ENCODE results near the gene LTBP1.

LTBP1 gene

GRCh38 chr2:32931945-32932709 is 14.6 kb upstream of the LTBP1 start:
- no peaks in the 10 kb centered on the region for H3K27me3 ChIP-seq (ENCODE audit: insufficient read depth, poor library complexity, severe bottlenecking)
- no peak for TF ChIP-seq CTCF (IDR thresholded peaks at IDR 0.05; ENCODE audit: poor library complexity, severe bottlenecking)
- DNase-seq (ENCODE audit: low spot score) (no peak), ATAC-seq (ENCODE audit: low read depth) (no peak)
- H3K27ac ChIP-seq (ENCODE audit: poor library complexity, severe bottlenecking): no peak overlapping the region
- no peaks in the 10 kb centered on the region for H3K4me1 ChIP-seq (ENCODE audit: insufficient read depth, poor library complexity, severe bottlenecking)
- H3K4me3 ChIP-seq (ENCODE audit: severe bottlenecking): no peak overlapping the region
- H3K9me3 ChIP-seq (ENCODE audit: severe bottlenecking): no peaks in the 10 kb centered on the region
- H3K36me3 ChIP-seq (ENCODE audit: low read depth): no peaks in the 10 kb centered on the region

GRCh38 chr2:32932825-32933755 is 13.7 kb upstream of the LTBP1 start:
- no peaks in the 10 kb centered on the region for H3K4me1 ChIP-seq (ENCODE audit: insufficient read depth, poor library complexity, severe bottlenecking)
- H3K9me3 ChIP-seq (ENCODE audit: severe bottlenecking): no peaks in the 10 kb centered on the region
- no peaks in the 10 kb centered on the region for H3K27me3 ChIP-seq (ENCODE audit: insufficient read depth, poor library complexity, severe bottlenecking)
- H3K4me3 ChIP-seq (ENCODE audit: severe bottlenecking): no peak overlapping the region
- H3K36me3 ChIP-seq (ENCODE audit: low read depth): no peaks in the 10 kb centered on the region
- no peak overlapping the region for H3K27ac ChIP-seq (ENCODE audit: poor library complexity, severe bottlenecking)
- TF ChIP-seq CTCF (IDR thresholded peaks at IDR 0.05; ENCODE audit: poor library complexity, severe bottlenecking): no peak
- DNase-seq (ENCODE audit: low spot score) (no peak), ATAC-seq (ENCODE audit: low read depth) (no peak)

GRCh38 chr2:32933756-32934095 is 13.0 kb upstream of the LTBP1 start:
- Histone ChIP-seq H3K4me3 (ENCODE audit: severe bottlenecking) (no peak overlapping the region), H3K27me3 (ENCODE audit: insufficient read depth, poor library complexity, severe bottlenecking) (no peaks in the 10 kb centered on the region), H3K36me3 (ENCODE audit: low read depth) (no peaks in the 10 kb centered on the region), H3K9me3 (ENCODE audit: severe bottlenecking) (no peaks in the 10 kb centered on the region), H3K4me1 (ENCODE audit: insufficient read depth, poor library complexity, severe bottlenecking) (no peaks in the 10 kb centered on the region), H3K27ac (ENCODE audit: poor library complexity, severe bottlenecking) (no peak overlapping the region)
- TF ChIP-seq CTCF (IDR thresholded peaks at IDR 0.05; ENCODE audit: poor library complexity, severe bottlenecking): no peak
- ATAC-seq (ENCODE audit: low read depth) (no peak), DNase-seq (ENCODE audit: low spot score) (no peak)

GRCh38 chr2:32937602-32938448 is 8.9 kb upstream of the LTBP1 start:
- Histone ChIP-seq H3K36me3 (ENCODE audit: low read depth) (no peaks in the 10 kb centered on the region), H3K4me3 (ENCODE audit: severe bottlenecking) (no peak overlapping the region), H3K9me3 (ENCODE audit: severe bottlenecking) (no peaks in the 10 kb centered on the region), H3K27ac (ENCODE audit: poor library complexity, severe bottlenecking) (no peak overlapping the region), H3K27me3 (ENCODE audit: insufficient read depth, poor library complexity, severe bottlenecking) (no peaks in the 10 kb centered on the region), H3K4me1 (ENCODE audit: insufficient read depth, poor library complexity, severe bottlenecking) (no peaks in the 10 kb centered on the region)
- DNase-seq (ENCODE audit: low spot score): no peak
- no peak for TF ChIP-seq CTCF (IDR thresholded peaks at IDR 0.05; ENCODE audit: poor library complexity, severe bottlenecking)
- peak; percentile 81 for ATAC-seq (ENCODE audit: low read depth)

Data from RWPE2 (cell line).